Stomach (tissue), 9 donors: ENCODE data around the gene ATG10. TPM values are rescaled to one million over a fixed set of nuclear protein-coding genes. Genes with fewer than 3 reads are reported as not detected.

Experiments
- DNase-seq, 2 donors: peaks; one replicate each; pipeline versions ENCODE4 v3.0.0 to v3.0.0-alpha.2; 2013 to 2019
- H3K27ac ChIP-seq, 5 donors: fragments of 200-600 bp in 4 of 5; sonication (generic) in 4 of 5; one replicate each; pipeline ENCODE4 v1.5.1; 2013 to 2019; ENCODE audit warnings: mild to moderate bottlenecking in 1 of 5, moderate library complexity in 1 of 5
- H3K27me3 ChIP-seq, 3 donors: fragments of 200-600 bp; sonication (generic); one replicate each; pipeline ENCODE4 v1.5.1; 2017 to 2019; ENCODE audit warnings: mixed run types in 1 of 3
- H3K36me3 ChIP-seq, 4 donors: fragments of 200-600 bp; sonication (generic); 1 replicate in 3 of 4; 2 replicates in 1 of 4; pipeline ENCODE4 v1.5.1; 2016 to 2019
- H3K4me1 ChIP-seq, 4 donors: fragments of 200-600 bp; sonication (generic); one replicate each; pipeline ENCODE4 v1.5.1; 2016 to 2019
- H3K4me3 ChIP-seq, 4 donors: fragments of 200-600 bp; sonication (generic) in 3 of 4; one replicate each; pipeline ENCODE4 v1.5.1; 2016 to 2019; ENCODE audit warnings: mild to moderate bottlenecking in 1 of 4
- H3K9me3 ChIP-seq, 4 donors: fragments of 200-600 bp; sonication (generic); one replicate each; pipeline ENCODE4 v1.5.1; 2016 to 2019
- CTCF ChIP-seq, 7 experiments: fragments of 450-650 bp in 4 of 7; fragments of 200-600 bp in 3 of 7; sonication (generic) in 3 of 7; IDR thresholded peaks; one replicate each; pipeline ENCODE4 v1.5.1; 2016 to 2019; ENCODE audit warnings: antibody characterized with exemption in 7 of 7, control low read depth in 2 of 7, mild to moderate bottlenecking in 1 of 7
- EP300 ChIP-seq: sonication (generic); formaldehyde crosslinking; IDR thresholded peaks from one replicate; pipeline ENCODE4 v1.6.1; 2017; ENCODE audit warnings: antibody characterized with exemption
- POLR2A ChIP-seq, 4 donors: fragments of 450-650 bp; IDR thresholded peaks; one replicate each; pipeline ENCODE4 v1.6.1; 2016; ENCODE audit warnings: antibody characterized with exemption in 4 of 4, control low read depth in 2 of 4, mild to moderate bottlenecking in 1 of 4, moderate library complexity in 1 of 4
- POLR2AphosphoS5 ChIP-seq, 3 donors: sonication (generic); formaldehyde crosslinking; IDR thresholded peaks; one replicate each; pipeline ENCODE4 v1.6.1; 2016; ENCODE audit warnings: antibody characterized with exemption in 3 of 3
- whole genome bisulfite sequencing, 5 donors: extraction: QIAGEN DNeasy Blood & Tissue Kit in 3 of 5; methylation state at CpG; one replicate each; pipeline versions ENCODE4 v1.1.5 to v1.1.7; 2013 to 2018; 5-methylcytosine and 5-hydroxymethylcytosine counted together
- intact Hi-C: fragments of 100-400 bp; cut with DNase I; formaldehyde crosslinking; loops from one replicate; pipeline ENCODE4 v1.15.1; 2023; ENCODE audit warnings: low total_unique reads
- polyA plus RNA-seq, 3 donors: library from polyadenylated mRNA; stranded (reverse); fragments of 200-250 nt; gene quantifications; one replicate each; pipeline ENCODE4 v1.2.3, GENCODE V29; 2013
- total RNA-seq, 5 donors: library from RNA; depleted of rRNA; stranded (reverse); fragments of >200 nt; gene quantifications; one replicate each; pipeline versions ENCODE4 v1.1.0 to v1.2.3, GENCODE V29; 2014 to 2016
- donor health status: healthy with polysubstance abuse.
- donor health status: Bipolar disorder and iron deficiency.
- donor health status: healthy.

Gene ATG10
- total and polyA plus RNA-seq, 8 donors = 0.58 to 16.5 (median 4.3) TPM

GRCh38 chr5:82204567-82204966 is 232.7 kb downstream of the ATG10 start:
- WGBS, 5 donors = 80 to 88% (median 84%) methylated on average over 2 of the region's 2 CpGs
- Histone ChIP-seq H3K4me1 (no peaks in the 10 kb centered on the region), H3K36me3 (no peaks in the 10 kb centered on the region), H3K4me3 (no peak overlapping the region), H3K27me3 (no peaks in the 10 kb centered on the region), H3K27ac (no peak overlapping the region), H3K9me3 (no peaks in the 10 kb centered on the region)
- TF ChIP-seq CTCF (IDR thresholded peaks at IDR 0.05) (no peak), POLR2AphosphoS5 (IDR thresholded peaks at IDR 0.05) (no peak), EP300 (no peak), POLR2A (IDR thresholded peaks at IDR 0.05) (no peak)
- intact Hi-C loops = no loop called here
- DNase-seq = no peak

GRCh38 chr5:82205005-82205404 is 233.2 kb downstream of the ATG10 start:
- no peaks in the 10 kb centered on the region for H3K9me3 ChIP-seq
- intact Hi-C loops = no loop called here
- H3K27ac ChIP-seq = no peak overlapping the region
- H3K4me3 ChIP-seq = no peak overlapping the region
- H3K4me1 ChIP-seq = no peaks in the 10 kb centered on the region
- TF ChIP-seq POLR2A (IDR thresholded peaks at IDR 0.05) (no peak), CTCF (IDR thresholded peaks at IDR 0.05) (no peak), EP300 (no peak), POLR2AphosphoS5 (IDR thresholded peaks at IDR 0.05) (no peak)
- no peaks in the 10 kb centered on the region for H3K36me3 ChIP-seq
- no peaks in the 10 kb centered on the region for H3K27me3 ChIP-seq
- no peak for DNase-seq
- WGBS, 5 donors = 72 to 87% (median 78%) methylated on average over 2 of the region's 2 CpGs

GRCh38 chr5:82208371-82208770 is 236.5 kb downstream of the ATG10 start:
- TF ChIP-seq POLR2A (IDR thresholded peaks at IDR 0.05) (no peak), POLR2AphosphoS5 (IDR thresholded peaks at IDR 0.05) (no peak), CTCF (IDR thresholded peaks at IDR 0.05) (no peak), EP300 (no peak)
- H3K36me3 ChIP-seq = no peaks in the 10 kb centered on the region
- intact Hi-C loops = no loop called here
- DNase-seq = no peak
- H3K9me3 ChIP-seq = no peaks in the 10 kb centered on the region
- H3K4me3 ChIP-seq = no peak overlapping the region
- 90 to 98% (median 96%) methylated on average over 3 of the region's 3 CpGs for WGBS, 5 donors
- no peaks in the 10 kb centered on the region for H3K27me3 ChIP-seq
- H3K4me1 ChIP-seq = no peaks in the 10 kb centered on the region
- H3K27ac ChIP-seq = no peak overlapping the region

GRCh38 chr5:82211855-82212572 is 240.2 kb downstream of the ATG10 start:
- H3K27ac ChIP-seq = no peak overlapping the region
- H3K36me3 ChIP-seq = no peaks in the 10 kb centered on the region
- H3K27me3 ChIP-seq = no peaks in the 10 kb centered on the region
- no peak overlapping the region for H3K4me3 ChIP-seq
- 78 to 90% (median 88%) methylated on average over 1 of the region's 1 CpG for WGBS, 5 donors
- TF ChIP-seq EP300 = no peak
- no peak for TF ChIP-seq CTCF (IDR thresholded peaks at IDR 0.05)
- no peak for TF ChIP-seq POLR2A (IDR thresholded peaks at IDR 0.05)
- no peak for TF ChIP-seq POLR2AphosphoS5 (IDR thresholded peaks at IDR 0.05)
- no peaks in the 10 kb centered on the region for H3K4me1 ChIP-seq
- no peak for DNase-seq
- intact Hi-C loops = no loop called here
- H3K9me3 ChIP-seq = no peaks in the 10 kb centered on the region
